GM19455 (cell line): ENCODE results near the gene BRD3OS.

Experiments
- ATAC-seq: cut with Tn5 transposase; IDR thresholded peaks from one replicate; pipeline ENCODE4 v1.9.1; 2021; ENCODE audit not compliant: unreplicated experiment

The BRD3OS gene, protein sequence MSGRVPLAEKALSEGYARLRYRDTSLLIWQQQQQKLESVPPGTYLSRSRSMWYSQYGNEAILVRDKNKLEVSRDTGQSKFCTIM

DNA sequence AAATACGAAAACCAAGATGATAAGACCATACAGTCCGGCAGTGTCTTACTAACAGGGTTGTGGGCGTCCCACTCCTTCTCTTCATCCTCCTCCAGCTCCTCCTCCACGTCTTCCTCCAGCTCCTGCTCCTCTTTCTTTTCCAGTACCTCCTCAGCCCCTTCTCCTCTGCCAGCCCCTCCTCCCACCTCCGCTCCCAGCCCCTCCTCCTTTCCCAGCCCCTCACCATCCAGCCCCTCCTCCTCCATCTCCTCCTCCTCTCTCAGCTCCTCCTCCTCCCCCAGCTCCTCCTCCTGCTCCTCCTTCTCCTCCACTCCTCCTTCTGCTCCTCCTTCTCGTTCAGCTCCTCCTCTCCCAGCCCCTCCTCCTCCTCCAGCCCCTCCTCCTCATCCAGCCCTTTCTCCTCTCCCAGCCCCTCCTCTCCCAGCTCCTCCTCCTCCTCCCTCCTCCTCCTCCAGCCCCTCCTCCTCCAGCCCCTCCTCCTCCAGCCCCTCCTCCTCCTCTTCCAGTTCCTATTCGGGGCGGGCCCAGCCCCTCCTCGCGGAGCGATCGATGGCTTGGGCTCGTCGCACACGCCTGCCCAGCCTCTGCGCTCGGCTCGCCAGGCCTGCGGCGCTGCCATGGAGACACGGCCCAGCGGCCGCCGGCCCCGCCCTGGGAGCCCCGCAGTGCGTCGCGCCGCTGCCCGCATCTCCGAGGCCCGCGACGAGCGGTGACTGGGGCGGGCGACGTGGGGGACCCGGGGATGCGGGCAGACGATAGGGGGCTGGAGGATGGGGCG is at the start of gene BRD3OS:
Gene BRD3OS (plus strand): TSS at position 654 of the 778 bp plus-strand sequence. CDS start 1,267 bp downstream, outside the sequence.
- ATAC-seq = peak; percentile 82

DNA sequence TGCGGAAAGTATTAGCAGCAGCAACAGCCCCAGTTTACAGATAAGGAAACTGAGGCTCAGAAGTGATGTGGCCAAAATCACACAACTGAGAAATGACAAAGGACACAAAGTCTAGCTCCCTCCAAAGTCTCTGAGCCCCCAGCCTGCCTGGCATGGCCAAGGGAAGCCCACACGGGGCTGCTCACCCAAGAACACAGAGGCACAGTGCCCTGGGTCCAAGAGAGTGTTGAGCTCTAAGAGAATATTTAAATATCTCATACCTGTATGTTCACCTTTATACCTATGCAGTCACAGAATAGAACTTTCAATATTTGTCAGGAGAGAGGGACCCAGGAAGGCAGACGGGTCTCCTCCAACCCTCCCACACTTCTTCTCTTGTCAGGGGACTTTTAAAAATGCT is 49.8 kb upstream of the BRD3OS start:
- ATAC-seq = no peak

DNA sequence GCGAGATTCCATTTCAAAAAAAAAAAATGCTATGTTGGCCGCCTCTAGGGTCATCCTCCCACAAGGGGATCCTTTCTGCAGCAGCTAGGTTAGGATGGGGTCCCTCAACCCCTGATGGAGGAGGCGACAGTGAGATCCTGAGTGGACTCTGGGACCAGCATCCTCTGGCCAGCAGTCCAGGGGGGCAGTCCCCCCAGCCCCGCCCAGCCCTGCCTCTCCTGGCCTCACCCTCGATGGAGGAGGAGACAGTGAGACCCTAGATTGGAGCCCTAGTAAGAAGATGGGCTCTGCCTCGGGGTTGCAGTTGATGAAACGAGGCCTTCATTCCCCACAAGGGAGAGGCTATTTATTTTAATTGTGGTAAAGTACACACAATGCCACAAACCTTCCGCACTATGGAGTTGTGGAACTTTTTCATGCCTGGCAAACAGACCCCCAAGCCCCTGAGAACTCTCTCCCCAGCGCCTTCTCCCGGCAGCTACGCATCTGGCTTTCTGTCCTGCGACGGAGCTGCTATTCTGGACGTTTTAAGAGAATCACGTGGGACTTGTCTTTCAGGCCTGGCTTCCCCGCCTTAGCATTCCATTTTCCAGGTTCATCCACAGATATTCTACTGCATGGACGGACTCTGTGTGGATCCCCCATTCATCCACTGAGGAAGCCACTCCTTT is 49.0 kb upstream of the BRD3OS start:
- no peak for ATAC-seq

DNA sequence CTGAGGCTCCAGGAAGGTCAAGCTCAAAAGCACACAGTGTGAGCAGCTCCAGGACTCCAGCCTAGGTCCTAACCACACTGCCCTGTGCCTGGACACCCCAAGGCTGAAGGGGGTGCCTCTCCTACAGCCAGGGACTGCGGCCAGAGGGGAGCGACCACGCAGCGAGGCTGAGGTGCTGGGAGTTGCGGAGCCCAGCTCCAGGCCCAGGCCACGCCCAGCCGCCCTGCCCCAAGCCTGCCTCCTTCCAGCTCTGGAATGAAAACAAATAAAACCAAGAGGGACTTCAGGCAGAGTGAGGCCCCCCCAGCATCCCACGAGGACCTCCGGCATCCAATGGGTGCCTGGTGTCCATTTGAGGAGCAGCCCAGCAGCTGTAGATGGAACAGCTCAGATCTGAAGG is 48.4 kb upstream of the BRD3OS start:
- ATAC-seq = no peak

DNA sequence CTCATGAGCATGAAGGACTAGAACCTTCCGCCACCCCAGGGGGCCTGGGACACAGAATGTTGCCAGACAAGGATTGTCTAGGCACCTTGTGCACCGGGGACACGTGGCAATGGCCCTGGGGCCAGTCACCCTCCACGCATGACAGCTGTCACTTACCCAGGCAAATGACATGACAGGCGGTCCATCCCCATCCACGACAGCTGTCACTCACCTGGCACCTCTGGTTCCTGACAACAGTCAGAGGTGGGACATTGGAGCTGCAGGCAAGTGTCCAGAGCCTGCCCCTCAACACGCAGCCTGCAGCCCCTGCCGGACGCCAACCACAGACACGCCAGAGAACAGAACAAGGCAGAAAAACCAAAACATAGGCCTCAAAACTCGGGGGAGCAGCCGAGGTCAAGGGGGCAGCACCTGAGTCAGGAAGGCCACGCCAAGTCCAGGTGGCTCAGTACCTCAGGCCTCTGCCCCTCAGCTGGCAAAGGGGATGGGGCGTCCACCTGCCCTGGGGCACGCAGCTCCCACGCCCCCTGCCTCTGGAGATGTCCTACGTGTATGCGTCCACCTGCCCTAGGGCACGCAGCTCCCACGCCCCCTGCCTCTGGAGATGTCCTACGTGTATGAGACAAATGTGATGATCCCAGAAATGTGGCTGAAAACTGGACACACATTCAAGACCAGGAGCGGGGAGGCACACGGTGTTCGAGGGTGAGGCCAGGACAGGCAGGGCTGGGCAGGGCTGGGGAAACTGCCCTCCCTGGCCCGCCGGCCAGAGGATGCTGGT is 47.7 kb upstream of the BRD3OS start:
- ATAC-seq = no peak

DNA sequence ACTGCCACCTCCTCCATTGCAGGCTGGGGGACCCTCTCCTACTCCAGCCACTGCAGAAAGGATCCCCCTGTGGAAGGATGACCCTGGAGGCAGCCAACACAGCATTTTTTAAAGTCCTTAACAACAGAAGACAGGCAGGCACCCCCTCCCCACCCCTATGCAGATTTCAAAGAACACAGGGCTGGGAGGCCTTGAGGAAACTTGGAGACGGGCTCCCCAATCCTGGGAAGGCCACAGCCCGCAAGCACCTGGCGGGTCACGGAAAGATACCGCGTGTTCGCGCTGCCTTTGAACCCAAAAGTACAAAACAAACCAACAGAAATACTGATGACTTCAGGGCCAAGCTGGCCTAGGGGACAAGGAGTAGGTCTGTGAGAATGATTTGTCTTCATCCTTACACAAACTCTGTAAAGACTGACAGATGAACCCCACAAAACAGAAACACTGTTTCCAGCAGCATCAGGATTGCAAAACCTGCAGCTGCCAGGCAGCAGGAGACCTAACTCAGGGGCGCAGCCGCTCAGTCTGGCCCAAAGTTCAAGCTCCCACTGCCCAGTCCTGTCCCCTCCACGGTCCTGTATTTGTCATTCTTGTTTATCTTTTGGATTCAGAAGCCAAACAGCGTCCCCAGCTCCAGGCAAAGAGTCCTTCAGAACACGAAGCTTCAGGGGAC is 46.9 kb upstream of the BRD3OS start:
- ATAC-seq = no peak

DNA sequence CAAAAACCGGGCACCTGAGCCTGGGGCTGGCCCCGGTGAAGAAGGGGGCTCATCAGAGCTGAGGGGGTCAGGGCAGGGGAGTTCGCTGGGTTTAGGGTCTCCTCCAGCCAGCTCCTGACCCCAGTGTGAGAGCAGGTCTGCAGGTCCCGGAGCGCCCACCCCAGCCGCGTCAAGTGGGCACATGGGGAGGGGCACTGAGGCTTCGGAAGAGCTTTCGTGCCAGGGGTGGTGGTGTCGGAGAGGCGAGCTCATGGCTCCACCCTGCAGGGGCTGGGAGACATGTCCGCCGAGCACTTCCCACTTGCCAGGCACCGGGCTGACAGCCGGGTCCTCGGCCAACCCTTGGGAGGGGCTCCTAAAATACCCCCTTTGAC is 46.4 kb upstream of the BRD3OS start:
- no peak for ATAC-seq

DNA sequence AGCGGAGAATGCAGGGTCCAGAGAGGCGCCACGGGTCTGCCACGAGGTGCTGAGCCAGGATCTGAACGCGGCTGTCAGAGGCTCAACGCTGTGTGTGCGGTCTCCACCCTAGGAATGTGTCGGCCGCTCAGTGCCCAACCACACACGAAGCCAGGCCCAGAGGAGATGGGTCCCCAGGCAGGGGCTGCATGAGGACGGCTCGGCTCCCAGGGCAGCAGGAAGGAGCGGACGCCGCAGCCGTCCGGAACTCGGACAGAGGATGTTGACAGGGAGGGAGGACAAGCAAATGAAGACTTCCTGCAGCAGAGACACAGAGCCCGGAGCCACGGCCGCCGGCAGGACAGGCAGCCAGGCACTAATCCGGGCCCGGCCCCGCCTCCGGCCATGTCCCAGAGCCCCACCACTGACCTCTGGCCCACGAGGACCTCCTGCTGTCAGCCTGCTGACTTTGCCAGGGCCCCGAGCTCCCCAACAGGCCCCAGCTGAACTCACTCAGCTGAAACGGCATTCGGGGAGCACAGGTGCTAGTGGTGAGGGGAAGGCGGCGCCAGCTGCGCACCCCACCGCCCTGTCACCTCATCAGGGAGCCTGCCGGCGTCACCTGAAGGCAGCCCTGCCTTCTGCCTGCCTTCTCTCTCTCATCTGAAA is 45.9 kb upstream of the BRD3OS start:
- no peak for ATAC-seq

DNA sequence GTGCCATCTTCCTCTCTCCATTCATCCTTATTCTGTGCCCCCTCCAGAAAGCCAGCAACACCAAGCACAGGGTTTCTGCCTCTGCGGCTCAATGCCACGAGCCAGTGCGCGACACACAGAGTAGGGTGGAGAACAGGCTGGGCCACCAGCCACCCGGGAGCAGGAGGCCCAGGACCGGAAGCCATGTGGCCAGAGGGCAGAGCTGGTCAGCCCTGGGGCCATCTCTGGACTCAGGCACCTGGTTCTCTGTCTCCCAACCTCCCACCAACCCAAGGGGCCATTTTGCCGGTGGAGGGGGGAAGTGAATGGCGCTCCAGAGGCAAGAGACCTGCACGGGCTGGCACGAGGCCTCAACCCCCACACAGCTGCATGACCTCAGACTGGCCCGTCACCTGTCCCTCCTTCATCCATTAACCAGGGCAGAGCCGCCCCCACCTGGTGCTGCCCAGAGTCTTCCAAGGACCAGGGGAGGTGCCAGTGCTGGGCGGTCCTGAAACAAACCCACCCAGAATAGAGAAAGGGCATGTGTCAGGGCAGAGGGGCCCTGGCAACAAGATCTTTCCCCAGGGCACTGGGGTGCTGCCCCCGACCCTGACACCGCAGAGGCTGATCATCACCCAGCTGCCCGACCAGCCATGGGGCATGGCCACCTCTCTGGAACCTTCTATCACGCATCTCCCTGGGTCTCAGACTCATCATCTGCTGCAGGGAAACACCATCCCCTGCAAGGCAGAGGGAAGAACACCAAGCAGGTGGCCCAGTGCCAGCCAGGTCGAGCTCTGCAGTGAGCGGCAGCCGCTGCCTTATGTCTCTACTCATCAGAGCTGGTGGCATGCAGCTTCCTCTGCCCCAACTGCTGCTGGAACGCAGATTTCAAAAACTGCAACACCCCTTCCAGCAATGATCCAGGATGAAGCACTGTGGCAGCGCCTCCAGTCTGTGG is 45.1 kb upstream of the BRD3OS start:
- no peak for ATAC-seq

DNA sequence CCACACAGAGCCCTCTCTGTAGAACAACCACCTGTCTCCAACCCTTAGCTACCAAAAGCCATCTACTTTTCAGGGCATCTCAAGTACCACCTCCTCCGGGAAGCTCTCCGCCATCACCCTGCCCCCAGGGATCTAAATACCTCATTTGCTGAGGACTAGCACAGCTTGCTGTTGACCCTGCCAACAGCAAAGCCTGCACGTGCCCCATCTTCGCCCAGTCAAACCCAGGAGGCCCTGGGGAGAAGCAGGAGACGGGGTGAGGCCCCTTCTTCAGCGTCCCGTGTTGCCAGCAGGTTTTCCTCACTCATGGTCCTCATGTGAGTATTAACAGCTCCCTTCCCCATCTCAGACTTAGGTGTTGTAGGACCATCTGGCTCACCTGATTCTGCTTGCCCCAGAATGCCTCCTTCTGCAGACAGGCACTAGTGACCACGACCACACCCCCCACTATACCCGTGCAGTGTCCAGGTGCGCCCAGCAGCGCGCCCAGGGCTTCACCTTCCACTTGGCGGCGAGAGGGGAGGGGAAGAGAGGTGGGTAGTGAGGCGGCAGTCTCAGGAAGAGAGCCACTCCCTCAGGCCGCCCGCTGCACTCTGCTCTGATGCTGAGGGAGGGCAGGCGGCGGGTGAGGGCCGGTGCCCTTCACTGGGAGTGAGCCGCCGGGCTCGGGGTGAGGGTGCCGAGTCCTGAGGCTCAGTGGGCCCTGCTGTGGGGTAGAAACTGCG is 44.3 kb upstream of the BRD3OS start:
- ATAC-seq = no peak

DNA sequence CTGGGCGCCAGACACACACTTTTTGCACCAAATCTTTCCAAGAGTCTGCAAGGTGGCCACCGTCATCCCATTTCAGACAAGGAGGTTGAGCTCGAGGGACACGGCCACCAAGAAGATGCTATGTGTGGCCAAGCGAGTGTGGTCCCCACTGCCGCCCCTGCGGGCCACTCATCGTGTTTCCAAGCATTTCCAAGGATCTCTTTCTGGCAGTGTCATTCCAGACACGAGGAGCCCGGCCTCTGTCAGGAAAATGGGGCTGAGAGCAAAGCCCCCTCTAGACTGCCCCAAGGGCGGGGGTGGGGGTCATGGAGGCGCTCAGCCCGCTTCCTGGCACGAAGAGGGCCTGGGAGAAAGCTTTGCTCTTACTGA is 43.7 kb upstream of the BRD3OS start:
- no peak for ATAC-seq

DNA sequence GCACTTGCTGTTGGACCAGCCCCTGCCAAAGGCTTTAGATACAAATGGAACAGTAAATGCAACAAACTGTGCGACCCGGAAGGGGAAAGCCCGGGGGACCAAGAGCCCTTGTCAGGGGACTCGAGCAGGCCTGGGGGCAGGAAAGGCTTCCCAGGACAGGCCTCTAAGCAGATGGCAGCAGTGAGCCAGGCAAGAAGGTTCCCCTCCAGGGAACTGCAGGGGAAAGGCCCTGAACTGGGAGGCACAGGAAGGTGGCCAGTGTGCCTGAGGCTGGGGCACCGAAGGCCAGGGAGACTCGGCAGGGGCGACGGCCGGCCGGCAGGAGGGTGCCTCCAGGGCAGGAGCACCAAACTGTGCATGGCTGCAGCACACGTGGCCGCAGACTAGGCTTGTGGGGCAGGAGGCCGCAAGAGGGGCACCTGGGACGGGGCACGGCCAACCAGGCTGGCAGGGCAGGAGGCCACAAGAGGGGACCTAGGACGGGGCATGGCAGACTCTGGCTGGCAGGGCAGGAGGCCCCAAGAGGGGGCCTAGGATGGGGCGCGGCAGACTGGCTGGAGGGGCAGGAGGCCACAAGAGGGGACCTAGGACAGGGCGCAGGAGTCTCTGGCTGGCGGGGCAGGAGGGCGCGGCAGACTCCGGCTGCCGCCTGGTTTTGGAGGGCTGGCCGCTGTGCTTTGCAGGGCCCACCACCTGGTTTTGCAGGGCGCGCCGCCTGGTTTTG is 43.2 kb upstream of the BRD3OS start:
- no peak for ATAC-seq

DNA sequence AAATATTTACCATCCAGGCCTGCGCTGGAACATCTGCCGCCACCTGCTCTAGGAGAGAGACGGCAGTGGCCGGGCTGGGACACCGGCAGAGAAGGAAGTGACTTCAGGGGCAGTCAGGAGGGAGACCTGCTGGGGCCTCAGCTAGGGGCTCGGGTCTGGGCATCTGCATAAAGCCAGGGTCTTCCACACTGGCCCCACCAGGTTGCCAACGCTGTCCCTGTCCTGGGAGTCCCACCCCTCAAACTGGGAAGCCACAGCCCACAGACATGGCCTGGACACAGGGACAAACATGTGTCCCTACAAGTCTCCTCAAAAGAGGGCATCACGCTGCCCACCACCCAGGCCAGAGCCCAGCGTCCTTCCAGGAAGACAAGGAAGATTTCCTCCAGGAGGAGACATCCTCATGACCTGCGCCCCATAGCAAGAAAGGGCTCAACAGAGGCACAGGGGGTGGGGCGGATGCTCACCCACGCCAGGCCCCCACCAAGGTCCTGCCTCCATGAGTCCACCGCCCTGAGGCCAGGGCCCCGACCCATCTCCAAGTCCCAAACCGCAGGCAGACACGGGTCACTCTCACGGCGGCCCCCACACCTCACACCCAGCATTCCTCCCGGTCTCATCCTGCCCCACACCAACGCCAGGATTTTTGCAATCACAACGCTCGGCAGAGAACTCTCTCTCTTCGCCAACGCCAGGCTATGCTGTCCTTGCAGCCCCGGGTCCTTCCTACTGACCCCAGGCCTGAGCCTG is 42.1 kb upstream of the BRD3OS start:
- ATAC-seq = no peak

DNA sequence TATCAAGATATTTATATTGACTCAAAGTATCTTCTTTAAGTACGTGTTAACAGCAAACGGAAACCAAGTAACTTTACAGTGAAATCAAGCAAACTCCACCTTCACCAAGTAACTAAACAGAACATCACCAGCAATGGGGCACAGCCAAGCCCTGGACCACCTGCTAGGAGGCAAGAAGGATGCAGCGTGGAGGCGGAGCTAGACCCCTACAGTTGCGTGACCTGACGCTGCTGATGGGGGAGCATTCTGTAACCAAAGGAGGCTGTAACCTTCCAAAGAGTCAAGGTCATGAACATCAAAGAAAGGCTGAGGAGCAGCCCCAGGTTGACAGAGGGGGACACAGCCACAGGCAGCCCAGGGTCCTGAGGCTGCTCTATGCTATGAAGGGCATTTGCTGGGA is 39.2 kb upstream of the BRD3OS start:
- no peak for ATAC-seq

DNA sequence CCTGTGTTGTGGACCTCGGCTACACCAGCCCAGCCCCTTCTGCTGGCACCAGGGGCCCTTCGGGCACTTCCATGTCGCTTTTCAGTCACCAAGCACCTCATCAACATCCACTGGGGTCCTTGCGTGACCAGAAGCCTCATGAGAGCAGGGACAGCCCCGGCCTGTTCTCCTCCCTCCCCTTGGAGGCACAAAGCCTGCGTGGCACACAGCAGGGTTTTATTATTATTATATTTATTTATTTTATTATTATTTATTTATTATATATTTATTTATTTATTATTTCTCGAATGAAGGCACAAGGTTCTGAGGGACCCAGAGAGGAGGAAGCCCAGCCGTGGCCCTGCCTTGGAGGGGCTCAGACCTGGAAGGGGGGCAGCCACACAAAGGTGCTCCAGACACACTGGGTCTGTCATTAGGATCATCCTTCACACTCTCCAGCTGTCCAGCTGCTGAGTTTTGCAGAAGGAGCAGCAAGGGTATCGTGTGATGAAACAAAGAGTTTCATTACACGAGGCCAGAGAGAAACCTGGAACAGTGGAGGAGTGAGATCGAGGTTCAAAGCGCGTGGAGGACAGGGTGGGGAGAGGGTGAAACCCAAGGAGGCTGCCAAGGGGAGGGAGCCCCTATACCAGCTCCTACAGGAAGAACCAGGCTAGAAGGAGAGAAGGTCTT is 38.4 kb upstream of the BRD3OS start:
- ATAC-seq = no peak

DNA sequence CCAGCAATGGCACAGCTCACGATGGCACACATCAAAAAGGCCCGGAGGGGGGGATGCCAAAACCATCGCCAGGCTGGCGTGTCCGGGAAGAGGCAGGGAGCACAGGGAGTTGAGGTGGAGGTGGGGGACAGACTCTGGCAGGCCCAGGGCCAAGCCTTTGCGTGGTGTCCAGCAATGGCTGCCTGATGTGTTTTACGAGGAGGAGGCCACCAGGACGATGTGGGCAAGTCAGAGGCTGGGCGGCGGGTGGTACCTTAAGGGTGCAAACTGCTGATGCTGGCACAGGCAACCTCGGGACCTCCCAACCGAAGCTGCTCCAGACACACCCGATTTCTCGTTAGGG is 37.9 kb upstream of the BRD3OS start:
- no peak for ATAC-seq

DNA sequence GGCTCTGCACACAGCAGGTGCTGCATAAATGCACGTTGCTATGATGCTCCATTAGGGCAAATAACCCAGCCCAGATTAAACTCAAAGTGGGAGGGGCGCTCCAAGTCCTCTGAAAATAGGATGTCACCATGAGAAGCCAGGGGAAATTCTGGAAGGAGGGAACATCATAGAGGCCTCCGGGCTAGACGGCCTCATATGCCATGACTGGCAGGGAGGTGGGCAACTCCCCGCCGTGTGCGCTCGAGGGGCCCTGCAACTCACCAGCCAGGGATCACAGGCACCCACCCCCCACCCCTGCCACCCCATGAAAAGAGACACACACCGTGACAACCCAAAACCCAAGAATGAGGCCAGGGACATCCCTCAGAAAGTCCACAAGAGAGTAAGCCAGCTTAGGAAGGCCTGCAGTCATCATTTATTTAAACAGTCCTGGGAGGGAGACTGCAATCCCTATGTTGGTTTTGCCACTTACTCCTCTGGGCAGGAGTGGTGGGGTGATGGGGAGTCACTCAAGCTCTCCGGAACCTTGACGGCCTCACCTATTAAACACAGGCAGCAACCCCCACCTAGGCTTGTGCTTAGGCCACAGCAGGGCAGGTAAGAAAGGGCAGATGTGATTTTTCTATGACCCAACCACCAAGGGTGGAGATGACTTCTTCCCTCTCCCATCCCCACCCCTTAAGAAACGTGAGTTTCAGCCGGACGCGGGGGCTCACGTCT is 37.2 kb upstream of the BRD3OS start:
- no peak for ATAC-seq
